Body of pancreas (tissue), 4 donors: ENCODE results near the gene SLC4A8. TPM values are rescaled to one million over a fixed set of nuclear protein-coding genes. Genes with fewer than 3 reads are reported as not detected.

Source experiments
- ATAC-seq: fragments of 150-250 bp; one replicate; pipeline ENCODE4 v1.9.1; 2016
- DNase-seq, 4 donors: peaks; one replicate each; pipeline ENCODE4 v3.0.0-alpha.2; 2019
- H3K27ac ChIP-seq, 4 donors: fragments of 200-600 bp; sonication (generic); 1 replicate in 3 of 4; 2 replicates in 1 of 4; pipeline versions ENCODE4 v1.5.1 to v1.6.1; 2016 to 2019; ENCODE audit warnings: mild to moderate bottlenecking in 1 of 4, mixed read lengths in 1 of 4, moderate library complexity in 1 of 4
- H3K27me3 ChIP-seq, 2 donors: fragments of 200-600 bp; sonication (generic); one replicate each; pipeline ENCODE4 v1.6.0; 2016; ENCODE audit warnings: mild to moderate bottlenecking in 1 of 2
- H3K36me3 ChIP-seq, 2 donors: fragments of 200-600 bp; sonication (generic); replicated peaks in 1 of 2; 2 replicates each; pipeline ENCODE4 v1.5.1; 2016; ENCODE audit warnings: low read depth in 2 of 2; ENCODE audit not compliant: insufficient read depth in 1 of 2
- H3K4me1 ChIP-seq: fragments of 200-600 bp; sonication (generic); one replicate; pipeline ENCODE4 v1.6.0; 2016
- H3K4me3 ChIP-seq, 2 donors: fragments of 200-600 bp; sonication (generic); 1 replicate in 1 of 2; 2 replicates in 1 of 2; pipeline ENCODE4 v1.5.1; 2016 to 2019
- H3K9me3 ChIP-seq, 3 donors: fragments of 200-600 bp; sonication (generic); 1 replicate in 2 of 3; 2 replicates in 1 of 3; pipeline ENCODE4 v1.5.1; 2016
- CTCF ChIP-seq, 7 experiments: fragments of 450-650 bp in 4 of 7; fragments of 200-600 bp in 3 of 7; sonication (generic) in 3 of 7; IDR thresholded peaks; one replicate each; pipeline ENCODE4 v1.5.1; 2016 to 2019; ENCODE audit warnings: antibody characterized with exemption in 7 of 7
- POLR2A ChIP-seq, 3 donors: fragments of 450-650 bp; IDR thresholded peaks; one replicate each; pipeline ENCODE4 v1.6.1; 2016; ENCODE audit warnings: antibody characterized with exemption in 3 of 3, mild to moderate bottlenecking in 2 of 3
- WGBS, 2 donors: methylation state at CpG; one replicate each; pipeline ENCODE4 v1.1.5; 2017; 5-methylcytosine and 5-hydroxymethylcytosine counted together
- intact Hi-C: fragments of 100-400 bp; cut with DNase I; formaldehyde crosslinking; loops from one replicate; pipeline ENCODE4 v1.15.1; 2023
- total RNA-seq, 2 donors: library from RNA; depleted of rRNA; stranded (reverse); fragments of >200 nt; gene quantifications; one replicate each; pipeline ENCODE4 v1.1.0, GENCODE V29; 2016

Gene SLC4A8
- total RNA-seq, 2 donors from 2014 or later = 1.6 to 2.3 TPM

- H3K9me3 ChIP-seq = no peaks in the 10 kb centered on the region
- no peak overlapping the region for H3K4me3 ChIP-seq
- no peak overlapping the region for H3K27ac ChIP-seq
- H3K4me1 ChIP-seq = no peaks in the 10 kb centered on the region
- no peak for TF ChIP-seq CTCF (IDR thresholded peaks at IDR 0.05)
- TF ChIP-seq POLR2A (IDR thresholded peaks at IDR 0.05) = no peak
- no peaks in the 10 kb centered on the region for H3K27me3 ChIP-seq
- WGBS, 2 donors = 96 to 97% methylated on average over 2 of the region's 2 CpGs
- intact Hi-C loops = no loop called here
- no peak for ATAC-seq
- H3K36me3 ChIP-seq = no peaks in the 10 kb centered on the region
- DNase-seq = no peak
These were observed 48.4 kb downstream of the SLC4A8 start for GRCh38 chr12:51472984-51473383.

GRCh38 chr12:51473947-51474346, 49.3 kb downstream of the SLC4A8 start:
- no peak overlapping the region for H3K4me3 ChIP-seq
- WGBS, 2 donors = 94% methylated on average over 2 of the region's 2 CpGs

GRCh38 chr12:51475543-51475942, 50.9 kb downstream of the SLC4A8 start:
- Histone ChIP-seq H3K9me3 (no peaks in the 10 kb centered on the region), H3K4me1 (no peaks in the 10 kb centered on the region), H3K27me3 (no peaks in the 10 kb centered on the region), H3K4me3 (no peak overlapping the region), H3K27ac (no peak overlapping the region), H3K36me3 (no peaks in the 10 kb centered on the region)
- DNase-seq = peak; percentile 14 to 57 (median 24)
- no peak for TF ChIP-seq CTCF (IDR thresholded peaks at IDR 0.05)
- no peak for TF ChIP-seq POLR2A (IDR thresholded peaks at IDR 0.05)
- WGBS, 2 donors = 36 to 38% methylated on average over 1 of the region's 1 CpG
- peak; percentile 56 for ATAC-seq
- intact Hi-C loops = no loop called here

More at GRCh38 chr12:51473947-51474346, 49.3 kb downstream of the SLC4A8 start:
- no peaks in the 10 kb centered on the region for H3K36me3 ChIP-seq
- H3K27ac ChIP-seq = no peak overlapping the region
- DNase-seq (no peak), ATAC-seq (no peak)
- TF ChIP-seq POLR2A (IDR thresholded peaks at IDR 0.05) (no peak), CTCF (IDR thresholded peaks at IDR 0.05) (no peak)
- H3K27me3 ChIP-seq = no peaks in the 10 kb centered on the region
- no peaks in the 10 kb centered on the region for H3K4me1 ChIP-seq
- intact Hi-C loops = no loop called here
- no peaks in the 10 kb centered on the region for H3K9me3 ChIP-seq

- no peaks in the 10 kb centered on the region for H3K36me3 ChIP-seq
- H3K4me3 ChIP-seq = no peak overlapping the region
- ATAC-seq = no peak
- H3K27ac ChIP-seq = no peak overlapping the region
- no peak for DNase-seq
- TF ChIP-seq POLR2A (IDR thresholded peaks at IDR 0.05) (no peak), CTCF (IDR thresholded peaks at IDR 0.05) (no peak)
- WGBS, 2 donors = 69 to 83% methylated on average over 3 of the region's 3 CpGs
- no peaks in the 10 kb centered on the region for H3K9me3 ChIP-seq
- no peaks in the 10 kb centered on the region for H3K27me3 ChIP-seq
- intact Hi-C loops = no loop called here
- no peaks in the 10 kb centered on the region for H3K4me1 ChIP-seq
These were observed 56.3 kb downstream of the SLC4A8 start for GRCh38 chr12:51480978-51481377.

- H3K9me3 ChIP-seq = no peaks in the 10 kb centered on the region
- 67 to 76% methylated on average over 3 of the region's 3 CpGs for WGBS, 2 donors
- H3K27ac ChIP-seq = no peak overlapping the region
- H3K4me3 ChIP-seq = no peak overlapping the region
- intact Hi-C loops = no loop called here
- H3K4me1 ChIP-seq = no peaks in the 10 kb centered on the region
- H3K27me3 ChIP-seq = no peaks in the 10 kb centered on the region
- TF ChIP-seq CTCF (IDR thresholded peaks at IDR 0.05) (no peak), POLR2A (IDR thresholded peaks at IDR 0.05) (no peak)
- DNase-seq (no peak), ATAC-seq (no peak)
- H3K36me3 ChIP-seq = no peaks in the 10 kb centered on the region
These were observed 58.5 kb downstream of the SLC4A8 start for GRCh38 chr12:51482929-51483697.
